PFSK-1 (cell line): ENCODE results near the gene KIAA0319L.

ENCODE experiments used
- FOXP2 ChIP-seq: optimal IDR thresholded peaks from 2 replicates; pipeline ENCODE3; 2011; ENCODE audit warnings: borderline replicate concordance, control low read depth, inconsistent platforms; ENCODE audit not compliant: insufficient read depth; ENCODE audit errors: extremely low read length, extremely low read depth
- REST ChIP-seq, 2 experiments: IDR thresholded peaks; 2 replicates each; pipeline versions ENCODE4 v1.6.1 to v1.8.0; 2011 to 2012; ENCODE audit warnings: low read depth in 2 of 2, low read length in 2 of 2, control low read depth in 1 of 2, inconsistent platforms in 1 of 2, mild to moderate bottlenecking in 1 of 2, moderate library complexity in 1 of 2; ENCODE audit not compliant: insufficient read depth in 1 of 2

GRCh38 chr1:35599411-35599810 lies 42.2 kb upstream of the KIAA0319L start:
- no peak for TF ChIP-seq FOXP2
- no peak for TF ChIP-seq REST (IDR thresholded peaks at IDR 0.05; ENCODE audit: insufficient read depth in 1 of 2, low read depth in 2 of 2, low read length in 2 of 2)
